G401.6 (cell line): ENCODE data around the gene ZBTB8B.
"Not testable (repeated sequence)": the region's sequence is repeated elsewhere in the genome, so short reads cannot be mapped to it uniquely, and the experiment has no call there.

ENCODE experiments used
- FAIRE-seq: peaks from 2 replicates; lab custom pipeline; 2012; peaks lifted over from hg19 to GRCh38; lab: Jason Lieb, UNC

Gene ZBTB8B

DNA sequence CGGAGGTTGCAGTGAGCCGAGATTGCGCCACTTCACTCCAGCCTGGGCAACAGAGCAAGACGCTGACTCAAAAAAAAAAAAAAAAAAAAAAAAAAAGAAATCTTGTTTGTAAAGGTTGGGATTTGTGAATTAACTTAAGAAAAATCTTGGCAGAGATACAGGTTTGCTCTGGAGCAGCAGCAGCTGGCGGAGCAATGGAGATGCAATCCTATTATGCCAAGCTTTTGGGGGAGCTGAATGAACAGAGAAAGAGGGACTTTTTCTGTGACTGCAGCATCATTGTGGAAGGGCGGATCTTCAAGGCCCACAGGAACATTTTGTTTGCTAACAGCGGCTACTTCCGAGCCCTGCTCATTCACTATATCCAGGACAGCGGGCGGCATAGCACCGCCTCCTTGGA is 5.6 kb downstream of the ZBTB8B start:
- no peak for FAIRE-seq

DNA sequence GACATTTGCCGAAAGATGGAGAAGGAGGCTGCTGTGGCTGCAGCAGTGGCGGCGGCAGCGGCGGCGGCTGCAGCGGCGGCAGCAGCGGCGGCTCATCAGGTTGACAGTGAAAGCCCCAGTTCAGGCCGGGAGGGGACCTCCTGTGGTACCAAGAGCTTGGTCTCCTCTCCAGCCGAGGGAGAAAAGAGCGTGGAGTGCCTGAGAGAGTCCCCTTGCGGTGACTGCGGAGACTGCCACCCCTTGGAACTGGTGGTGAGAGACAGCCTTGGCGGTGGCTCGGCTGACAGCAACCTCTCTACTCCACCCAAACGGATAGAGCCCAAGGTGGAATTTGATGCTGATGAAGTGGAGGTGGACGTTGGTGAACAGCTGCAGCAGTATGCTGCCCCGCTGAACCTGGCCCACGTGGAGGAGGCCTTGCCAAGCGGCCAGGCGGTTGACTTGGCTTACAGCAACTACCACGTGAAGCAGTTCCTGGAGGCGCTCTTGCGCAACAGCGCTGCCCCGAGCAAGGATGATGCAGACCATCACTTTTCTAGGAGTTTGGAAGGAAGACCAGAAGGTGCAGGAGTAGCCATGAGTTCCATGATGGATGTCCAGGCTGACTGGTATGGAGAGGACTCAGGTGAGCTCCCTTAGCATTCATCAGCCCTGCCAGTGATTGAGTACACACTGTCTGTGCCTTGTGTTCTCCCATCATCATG is 6.3 kb downstream of the ZBTB8B start:
- FAIRE-seq: no peak

DNA sequence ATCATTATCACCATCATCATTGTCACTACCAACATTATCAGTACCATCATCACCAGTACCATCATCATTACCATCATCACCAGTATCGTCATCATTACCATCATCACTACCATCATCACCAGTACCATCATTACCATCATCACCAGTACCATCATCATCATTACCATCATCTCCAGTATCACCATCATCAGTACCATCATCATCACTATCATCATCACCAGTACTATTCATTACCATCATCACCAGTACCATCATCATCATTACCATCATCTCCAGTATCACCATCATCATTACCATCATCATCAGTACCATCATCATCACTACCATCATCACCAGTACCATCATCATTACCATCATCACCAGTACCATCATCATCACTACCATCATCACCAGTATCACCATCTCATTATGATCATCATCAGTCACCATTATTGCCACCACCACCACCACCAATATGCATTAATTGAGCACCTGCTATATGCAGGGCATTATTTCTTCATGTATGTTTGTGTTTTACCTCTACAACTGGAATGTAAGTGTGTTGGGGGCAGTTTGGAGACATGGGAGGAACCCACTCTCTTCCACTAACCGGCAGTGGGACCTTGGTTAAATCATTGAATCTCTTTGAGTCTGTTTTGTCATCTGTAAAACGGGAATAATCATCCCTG is 7.0 kb downstream of the ZBTB8B start:
- FAIRE-seq: no peak

DNA sequence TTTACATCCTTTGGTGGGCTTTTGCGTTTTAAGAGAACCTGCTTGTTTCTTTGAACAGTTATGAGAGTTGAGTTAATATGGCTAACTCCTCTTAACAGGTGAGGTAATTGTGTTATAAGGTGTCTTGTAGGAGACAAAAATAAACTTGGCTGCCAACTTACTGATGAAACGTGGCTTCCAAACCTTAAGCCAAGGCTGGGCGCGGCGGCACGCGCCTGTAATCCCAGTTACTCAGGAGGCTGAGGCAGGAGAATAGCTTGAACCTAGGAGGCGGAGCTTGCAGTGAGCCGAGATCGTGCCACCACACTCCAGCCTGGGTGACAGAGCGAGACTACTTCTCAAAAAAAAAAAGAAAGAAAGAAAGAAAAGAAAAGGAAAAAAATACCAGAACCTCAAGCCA is 8.1 kb downstream of the ZBTB8B start:
- FAIRE-seq: not testable (repeated sequence)

DNA sequence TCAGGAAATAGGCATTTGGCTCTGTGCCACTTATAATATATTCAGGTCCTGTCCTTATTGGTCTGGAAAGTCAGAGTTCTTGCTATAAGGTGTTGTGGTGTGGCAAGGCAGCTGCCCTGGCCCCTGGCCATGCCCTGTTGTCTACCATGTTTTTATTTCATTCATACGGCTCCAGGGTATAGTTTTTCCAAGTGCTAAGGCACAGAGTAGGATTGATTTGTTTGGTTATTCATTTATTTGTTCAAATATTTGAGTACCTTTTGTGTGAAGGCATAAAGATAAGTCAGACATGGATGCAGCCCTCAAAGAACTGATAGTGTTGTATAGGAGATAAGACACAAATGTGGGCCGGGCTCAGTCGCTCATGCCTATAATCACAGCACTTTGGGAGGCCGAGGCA is 10.1 kb downstream of the ZBTB8B start:
- no peak for FAIRE-seq

DNA sequence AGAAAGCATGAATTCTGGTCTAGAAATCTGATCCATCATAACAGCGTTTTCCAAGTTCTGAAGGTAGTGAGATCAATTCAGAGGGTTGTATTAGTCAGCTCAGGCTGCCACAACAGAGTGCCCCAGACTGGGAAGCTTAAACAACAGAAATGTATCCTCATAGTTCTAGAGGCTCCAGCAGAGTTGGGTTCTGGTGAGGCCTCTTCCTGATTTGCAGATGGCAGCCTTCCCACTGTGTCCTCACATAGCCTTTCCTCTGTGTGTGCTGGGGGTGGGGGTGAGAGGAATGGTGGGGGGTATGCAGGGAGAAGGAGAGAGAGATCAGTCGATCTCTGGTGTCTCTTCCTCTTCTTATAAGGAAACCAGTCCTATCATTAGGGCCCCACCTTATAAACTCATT is 15.1 kb downstream of the ZBTB8B start:
- no peak for FAIRE-seq

DNA sequence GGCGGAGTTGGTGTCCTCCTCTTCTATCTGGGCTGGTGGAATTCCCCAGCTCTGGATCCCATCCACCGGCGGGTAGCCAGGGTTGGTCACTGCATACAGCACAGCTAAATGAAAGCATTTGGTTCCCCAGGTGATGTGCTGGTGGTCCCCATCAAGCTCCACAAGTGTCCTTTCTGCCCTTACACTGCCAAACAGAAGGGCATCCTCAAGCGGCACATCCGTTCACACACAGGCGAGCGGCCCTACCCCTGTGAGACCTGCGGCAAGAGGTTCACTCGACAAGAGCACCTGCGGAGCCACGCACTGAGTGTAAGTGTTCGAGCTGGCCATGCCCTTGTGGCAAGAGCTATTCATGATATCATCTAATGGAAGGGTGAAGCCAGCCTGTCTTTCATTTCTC is 15.9 kb downstream of the ZBTB8B start:
- no peak for FAIRE-seq

DNA sequence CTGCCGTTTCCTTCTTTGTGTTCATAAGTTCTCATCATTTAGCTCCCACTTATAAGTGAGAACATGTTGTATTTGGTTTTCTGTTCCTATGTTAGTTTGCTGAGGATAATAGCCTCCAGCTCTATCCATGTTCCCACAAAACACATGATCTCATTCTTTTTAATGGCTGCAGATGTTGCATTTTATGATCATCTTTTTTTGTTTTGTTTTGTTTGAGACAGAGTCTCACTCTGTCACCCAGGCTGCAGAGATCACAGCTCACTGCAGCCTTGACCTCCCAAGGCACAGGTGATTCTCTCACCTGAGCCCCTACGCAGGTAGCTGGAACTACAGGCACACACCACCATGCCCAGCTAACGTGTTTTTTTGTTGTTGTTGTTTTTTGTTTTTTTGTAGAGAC is 16.9 kb downstream of the ZBTB8B start:
- FAIRE-seq: not testable (repeated sequence)

DNA sequence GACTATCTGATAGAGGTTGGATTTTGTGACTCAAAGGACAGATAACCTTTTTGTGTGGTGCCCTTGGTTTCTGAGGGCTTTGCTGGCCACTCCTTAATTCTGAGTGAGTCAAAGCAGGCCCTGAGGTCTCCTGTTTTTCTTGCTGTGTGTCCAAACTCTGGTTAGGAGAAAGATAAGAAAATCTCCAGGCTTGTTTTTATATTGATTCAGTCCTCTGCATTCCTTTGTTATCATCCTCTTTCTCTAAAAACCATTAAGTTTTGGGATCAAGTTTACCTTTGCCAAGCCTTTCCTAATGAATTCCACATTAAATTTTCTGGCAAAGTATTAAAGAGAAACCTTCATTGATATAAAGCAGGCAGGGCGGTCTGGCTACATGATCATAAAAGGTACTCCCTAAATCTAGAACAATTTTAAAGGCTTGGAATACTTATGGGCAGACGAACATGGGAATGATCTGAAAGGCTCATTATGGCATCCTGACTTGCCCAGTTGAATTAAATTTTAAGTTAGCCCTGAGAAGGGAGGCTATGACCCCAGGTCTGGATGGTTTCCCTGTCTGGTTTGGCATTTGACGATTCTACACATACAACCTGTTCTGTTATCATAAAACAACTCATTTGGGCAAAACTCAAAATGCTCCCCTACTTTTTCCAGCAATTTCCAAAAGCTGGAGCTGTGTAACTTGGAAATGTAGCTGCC is 20.8 kb downstream of the ZBTB8B start:
- no peak for FAIRE-seq

DNA sequence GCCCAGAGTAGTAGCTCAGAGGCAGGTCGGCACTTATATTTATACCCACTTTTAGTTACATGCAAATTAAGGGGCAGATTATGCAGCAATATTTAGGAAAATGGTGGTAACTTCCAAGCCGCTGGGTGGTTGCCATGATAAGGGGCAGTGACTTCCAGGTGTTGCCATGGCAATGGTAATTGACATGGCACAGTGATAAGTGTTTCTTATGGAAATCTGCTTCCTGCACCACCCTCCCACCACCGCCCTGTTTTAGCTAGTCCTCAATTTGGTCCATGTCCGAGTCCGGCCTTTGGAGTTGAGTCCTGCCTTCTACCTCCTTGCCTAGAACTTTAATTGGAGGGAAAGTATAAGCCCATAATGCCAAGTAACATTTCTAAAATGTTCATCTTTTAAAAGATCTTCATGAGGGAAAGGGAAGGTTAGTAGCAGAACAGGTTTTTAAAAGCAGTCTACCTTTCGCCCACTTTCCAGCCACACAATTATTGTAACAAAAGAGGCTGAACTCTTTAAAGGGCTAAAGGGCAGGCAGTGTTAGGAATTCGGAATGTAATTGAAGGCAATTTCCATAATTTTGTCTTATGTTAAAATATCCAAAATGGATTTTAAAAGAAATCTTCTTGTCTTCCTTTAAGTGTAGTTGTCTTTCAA is 21.7 kb downstream of the ZBTB8B start:
- FAIRE-seq: no peak

DNA sequence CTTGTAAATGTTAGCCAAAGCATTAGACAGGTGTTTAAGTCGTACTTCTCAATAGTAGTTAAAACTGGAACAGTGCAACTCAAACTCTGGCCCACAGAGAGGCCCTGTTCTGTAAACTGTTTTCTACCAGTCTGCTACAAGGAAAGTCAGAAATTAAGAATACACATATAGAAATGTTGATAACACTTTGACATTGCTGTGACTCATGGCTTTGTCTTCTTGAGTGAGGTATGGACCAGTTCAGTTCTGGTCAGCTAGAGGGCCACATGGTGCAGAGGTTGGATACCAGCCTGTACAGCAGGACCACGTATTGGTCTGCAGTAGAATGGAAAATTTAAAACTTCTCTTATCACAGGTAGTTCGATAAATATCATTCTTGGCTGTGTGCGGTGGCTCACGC is 22.3 kb downstream of the ZBTB8B start:
- no peak for FAIRE-seq

DNA sequence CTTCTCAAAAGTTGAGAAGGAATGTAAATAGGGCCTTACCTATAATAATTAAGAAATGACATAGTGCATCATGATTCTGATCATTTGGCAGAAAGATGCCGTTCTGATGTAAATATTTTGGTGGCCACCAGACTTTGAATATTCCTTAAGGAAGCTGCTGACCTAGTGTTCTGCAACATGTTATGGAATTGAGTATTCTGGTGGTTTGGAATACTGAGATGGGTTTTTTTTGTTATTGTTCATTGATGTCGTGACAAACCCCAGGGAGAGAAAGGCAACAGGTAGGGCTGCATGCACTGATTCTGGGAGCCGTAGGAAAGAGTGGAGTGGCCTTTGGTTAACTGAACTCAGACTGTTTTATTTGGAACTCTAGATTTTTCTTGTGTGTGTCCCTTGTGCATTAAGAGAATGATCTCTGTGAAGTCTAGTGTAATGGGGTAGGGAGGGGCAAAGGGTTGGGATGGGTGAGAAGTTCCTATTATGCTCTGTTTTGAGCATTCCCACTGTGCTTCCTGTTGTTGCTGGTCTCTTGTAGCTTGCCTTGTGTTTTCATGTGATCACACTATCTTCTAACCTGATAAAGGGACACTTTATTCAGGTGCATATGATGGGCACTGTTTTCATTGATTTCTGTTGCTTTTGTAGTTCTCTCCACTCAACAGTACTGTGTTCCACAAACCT is 25.0 kb downstream of the ZBTB8B start:
- FAIRE-seq: no peak

DNA sequence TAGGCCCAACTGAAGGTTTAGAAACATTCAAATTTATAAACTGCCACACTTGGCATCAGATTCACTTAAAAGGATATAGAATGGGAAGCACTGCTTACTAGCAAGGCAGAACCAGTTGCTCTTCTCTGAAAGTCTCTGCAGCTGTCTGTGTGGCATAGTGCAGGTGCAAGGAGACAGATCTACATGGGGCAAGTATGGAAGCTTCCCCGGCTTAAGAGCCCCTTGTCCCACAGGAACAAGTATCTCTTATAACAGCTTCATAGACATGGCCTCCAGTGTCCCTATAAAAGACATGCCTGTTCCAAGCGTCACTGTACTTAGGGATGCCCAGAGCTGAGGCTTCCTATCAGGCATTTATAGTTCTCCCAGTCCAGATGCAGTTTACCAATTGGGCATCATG is 26.5 kb downstream of the ZBTB8B start:
- no peak for FAIRE-seq

DNA sequence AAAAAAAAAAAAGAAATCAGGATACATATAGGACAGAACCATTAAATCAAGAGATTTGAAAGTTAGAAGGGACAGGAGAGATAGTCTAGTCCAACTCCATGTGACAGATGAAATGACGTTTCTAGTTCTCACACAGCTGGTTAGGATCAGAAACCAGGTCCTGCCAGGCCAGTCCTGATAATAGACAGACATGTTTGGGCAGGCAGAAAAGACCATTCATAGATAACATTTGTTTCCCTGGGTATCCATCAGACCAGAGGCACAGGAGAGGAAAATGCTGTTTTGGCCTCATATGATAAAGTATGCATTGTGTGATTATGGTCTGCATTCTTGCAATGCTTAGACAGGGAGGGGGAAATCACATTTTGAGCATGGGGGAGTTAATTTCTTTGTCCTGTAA is 29.3 kb downstream of the ZBTB8B start:
- FAIRE-seq: no peak

DNA sequence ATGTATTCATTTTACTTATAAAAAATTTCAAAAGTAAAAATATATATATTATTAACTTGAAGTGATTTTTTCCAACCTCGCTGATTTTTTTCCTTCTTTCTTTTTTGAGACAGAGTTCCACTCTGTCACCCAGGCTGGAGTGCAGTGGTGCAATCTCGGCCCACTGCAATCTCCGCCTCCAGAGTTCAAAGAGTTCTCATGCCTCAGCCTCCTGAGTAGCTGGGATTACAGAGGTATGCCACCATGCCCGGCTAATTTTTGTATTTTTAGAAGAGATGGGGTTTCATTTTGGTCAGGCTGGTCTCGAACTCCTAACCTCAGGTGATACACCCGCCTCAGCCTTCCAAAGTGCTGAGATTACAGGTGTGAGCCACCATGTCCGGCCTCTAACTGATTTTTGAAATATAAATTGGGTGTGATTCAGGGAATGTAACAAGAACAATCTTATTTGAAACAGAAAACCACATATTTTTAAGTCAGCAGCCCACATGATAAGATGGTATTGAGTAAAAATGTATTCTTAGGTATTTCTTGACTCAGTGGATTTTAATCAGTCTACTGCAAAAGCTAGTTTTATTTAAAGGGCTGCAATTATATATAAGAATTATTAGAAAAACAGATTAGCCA is 30.0 kb downstream of the ZBTB8B start:
- FAIRE-seq: no peak

DNA sequence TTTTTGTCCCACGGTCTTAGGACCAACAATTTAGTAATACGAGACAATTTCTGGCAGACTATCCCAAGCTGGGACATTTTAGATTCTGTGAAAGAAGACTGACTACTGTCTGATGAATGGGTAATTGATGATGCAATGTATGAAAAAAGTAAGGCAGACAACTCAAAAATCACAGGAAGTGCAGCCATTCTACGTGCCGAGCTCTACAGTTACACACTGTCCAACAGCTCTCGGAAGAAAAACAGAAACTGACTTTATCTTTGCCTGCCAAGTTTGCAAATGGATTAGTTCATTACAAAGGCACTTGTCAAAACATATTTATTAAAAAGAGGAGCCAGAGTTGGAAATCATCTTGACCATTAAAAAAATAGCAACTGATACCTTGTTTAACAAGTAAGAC is 31.3 kb downstream of the ZBTB8B start:
- FAIRE-seq: no peak

DNA sequence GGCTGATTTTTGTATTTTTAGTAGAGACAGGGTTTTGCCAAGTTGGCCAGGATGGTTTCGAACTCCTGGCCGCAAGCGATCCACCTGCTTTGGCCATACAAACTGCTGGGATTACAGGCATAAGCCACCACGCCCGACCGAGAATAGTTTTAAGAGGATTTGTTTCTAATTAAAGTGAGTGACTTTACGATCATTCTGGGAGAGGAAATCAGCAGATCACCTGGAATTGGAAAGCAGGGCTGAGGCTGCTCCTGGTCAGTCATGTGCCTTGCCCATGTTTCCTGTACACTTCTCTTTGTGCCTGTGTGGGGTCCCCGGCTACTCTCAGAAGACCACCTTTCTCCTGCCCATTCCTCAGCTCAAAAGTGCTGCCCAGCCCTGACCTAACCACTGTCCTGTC is 33.9 kb downstream of the ZBTB8B start:
- FAIRE-seq: no peak

DNA sequence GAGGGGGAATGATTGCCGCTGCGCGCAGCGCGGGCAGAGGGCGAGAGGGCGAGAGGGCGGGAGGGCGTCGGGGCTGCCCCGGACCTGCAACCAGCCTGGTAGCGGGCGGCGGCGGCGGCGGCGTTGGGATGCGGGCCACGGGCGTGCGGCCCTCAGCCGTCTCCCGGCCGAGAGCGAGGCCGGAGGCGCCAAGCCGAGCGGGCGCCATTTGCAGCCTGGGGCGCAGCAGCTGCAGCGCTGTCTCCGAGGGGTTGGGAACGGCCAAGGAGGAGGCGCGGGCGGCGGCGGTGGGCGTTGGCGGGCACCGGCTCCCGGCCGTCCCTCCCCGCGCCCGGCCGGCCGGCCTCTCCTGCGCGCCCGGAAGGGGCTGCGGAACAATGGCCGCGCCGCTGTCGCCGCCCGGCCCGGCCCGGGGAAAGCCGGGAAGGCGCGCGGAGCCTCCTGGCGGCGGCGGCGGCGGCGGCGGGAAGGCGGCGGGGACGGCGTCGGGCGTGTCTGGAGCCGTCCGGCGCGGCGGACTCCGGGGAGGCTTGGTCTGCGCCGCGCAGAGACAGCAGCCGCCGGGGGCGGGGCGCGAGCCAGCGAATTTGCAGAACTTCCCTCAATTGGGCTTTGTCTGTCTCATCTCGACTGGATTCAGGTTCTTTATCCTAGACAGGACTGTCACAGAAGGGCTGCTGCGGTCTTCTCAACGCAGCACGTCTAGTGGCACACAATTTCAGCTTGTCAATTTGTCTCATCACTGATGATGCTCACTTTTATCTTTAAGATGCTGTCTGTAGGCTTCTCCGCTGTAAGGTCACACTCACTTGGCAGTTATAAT is 35.7 kb downstream of the ZBTB8B start:
- no peak for FAIRE-seq

DNA sequence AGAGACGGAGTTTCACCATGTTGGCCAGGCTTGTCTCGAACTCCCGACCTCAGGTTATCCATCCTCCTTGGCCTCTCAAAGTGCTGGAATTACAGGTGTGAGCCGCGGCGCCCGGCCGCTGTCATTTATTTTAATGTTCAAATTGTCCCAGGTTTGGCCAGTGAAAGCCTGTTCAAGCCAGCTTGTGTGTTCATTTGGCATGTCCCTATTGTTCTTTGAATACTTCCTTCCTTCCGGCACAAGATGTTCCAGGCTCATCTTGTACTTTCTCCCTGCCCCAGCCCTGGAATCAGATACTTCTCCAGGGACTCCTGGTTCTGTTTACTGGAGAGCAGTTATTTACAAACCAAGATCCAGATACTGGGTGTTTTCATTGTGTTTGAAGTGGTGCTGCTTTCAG is 37.0 kb downstream of the ZBTB8B start:
- FAIRE-seq: no peak

DNA sequence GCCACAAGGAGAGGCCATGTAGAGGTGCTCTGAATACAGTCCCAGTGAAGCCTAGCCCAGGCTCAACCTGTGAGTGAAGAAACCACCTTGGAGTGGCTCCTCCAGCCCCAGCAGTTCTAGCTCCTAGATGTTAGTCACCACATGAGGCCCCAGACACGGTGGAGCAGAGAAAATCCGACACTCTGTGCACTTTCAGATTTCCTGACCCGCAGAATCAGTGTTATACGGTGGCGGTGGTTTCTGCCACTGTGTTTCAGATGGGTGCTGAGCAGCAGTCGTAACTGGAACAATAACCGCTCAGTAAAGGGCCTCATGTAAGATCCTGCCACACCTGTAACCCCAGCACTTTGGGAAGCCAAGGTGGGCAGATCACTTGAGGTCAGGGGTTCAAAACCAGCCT is 38.3 kb downstream of the ZBTB8B start:
- FAIRE-seq: no peak

DNA sequence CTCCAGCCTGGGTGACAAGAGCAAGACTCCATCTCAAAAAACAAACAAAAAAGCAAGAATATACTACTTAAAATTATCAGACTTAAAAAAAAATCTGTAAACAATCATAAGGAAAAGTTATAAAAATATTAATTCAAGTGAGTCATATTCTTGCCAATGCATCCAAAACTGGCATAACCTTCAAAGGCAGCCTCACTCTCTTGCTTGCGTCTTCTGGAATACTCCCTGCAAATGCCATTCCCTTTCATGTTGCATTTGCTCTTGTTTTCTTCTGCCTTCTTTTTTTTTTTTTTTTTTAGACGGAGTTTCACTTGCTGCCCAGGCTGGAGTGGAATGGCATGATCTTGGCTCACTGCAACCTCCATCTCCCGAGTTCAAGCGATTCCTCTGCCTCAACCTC is 42.1 kb downstream of the ZBTB8B start:
- FAIRE-seq: no peak
